Osteoblast (primary cell): ENCODE results near the gene HSP90AB1. TPM values are rescaled to one million over a fixed set of nuclear protein-coding genes. Genes with fewer than 3 reads are reported as not detected.

Experiments
- DNase-seq: peaks from one replicate; pipeline ENCODE4 v3.0.0; 2011; ENCODE audit warnings: low spot score, mixed read lengths; ENCODE audit not compliant: insufficient read length; ENCODE audit errors: missing footprints
- H2AFZ ChIP-seq: 2 replicates; pipeline ENCODE4 v1.6.0; 2011; ENCODE audit warnings: mild to moderate bottlenecking, low read length
- H3K27ac ChIP-seq: 2 replicates; pipeline ENCODE4 v1.5.1; 2011; ENCODE audit warnings: mild to moderate bottlenecking, low read depth, low read length, moderate library complexity
- H3K27me3 ChIP-seq: 2 replicates; pipeline ENCODE4 v1.6.0; 2012; ENCODE audit warnings: mild to moderate bottlenecking, control low read depth, inconsistent platforms, low read length, moderate library complexity; ENCODE audit not compliant: insufficient read depth
- H3K36me3 ChIP-seq: 2 replicates; pipeline ENCODE4 v1.5.1; 2011; ENCODE audit warnings: mild to moderate bottlenecking, low read length, control low read depth, moderate library complexity; ENCODE audit not compliant: insufficient read depth
- H3K4me1 ChIP-seq: 2 replicates; pipeline ENCODE4 v1.5.1; 2011; ENCODE audit warnings: mild to moderate bottlenecking, low read length, control low read depth, moderate library complexity; ENCODE audit not compliant: insufficient read depth
- H3K4me2 ChIP-seq: 2 replicates; pipeline ENCODE4 v1.6.0; 2011; ENCODE audit warnings: mild to moderate bottlenecking, low read length; ENCODE audit not compliant: insufficient read depth
- H3K4me3 ChIP-seq: fragments of 200-600 bp; sonication (generic); 3 replicates; pipeline ENCODE4 v1.5.1; 2012; ENCODE audit warnings: mild to moderate bottlenecking, low read length, inconsistent platforms; ENCODE audit not compliant: insufficient read depth
- H3K79me2 ChIP-seq: 2 replicates; pipeline ENCODE4 v1.6.0; 2012; ENCODE audit warnings: mild to moderate bottlenecking, low read length, control low read depth, inconsistent platforms; ENCODE audit not compliant: insufficient read depth
- H3K9me3 ChIP-seq: 2 replicates; pipeline ENCODE4 v1.5.1; 2011; ENCODE audit warnings: low read depth, low read length, control low read depth
- H4K20me1 ChIP-seq: 2 replicates; pipeline ENCODE4 v1.6.0; 2012; ENCODE audit warnings: mild to moderate bottlenecking, low read length, control low read depth; ENCODE audit not compliant: insufficient read depth
- total RNA-seq: library from RNA; depleted of rRNA; stranded (reverse); fragments of >200 nt; gene quantifications from 2 replicates; pipeline ENCODE4 v1.2.3, GENCODE V29; 2012
- TF ChIP-seq, protein P1 (sequence below): IDR thresholded peaks from 2 replicates; pipeline ENCODE4 v1.5.1; 2011; ENCODE audit warnings: mild to moderate bottlenecking, low read depth, low read length, moderate library complexity; ENCODE audit errors: extremely low read depth

The HSP90AB1 gene
- total RNA-seq, 1 donor, result 702 TPM

GRCh38 chr6:44248579-44248978 is 1.7 kb downstream of the HSP90AB1 start:
- Histone ChIP-seq H2AFZ (no peak overlapping the region), H3K27ac (peak overlapping the region; percentile 19), H3K4me2 (peak overlapping the region; percentile 97), H4K20me1 (peaks cover 58% of the 10 kb centered on the region), H3K4me1 (peaks cover 26% of the 10 kb centered on the region), H3K79me2 (peaks cover 61% of the 10 kb centered on the region), H3K36me3 (peaks cover 50% of the 10 kb centered on the region), H3K27me3 (no peaks in the 10 kb centered on the region), H3K9me3 (no peaks in the 10 kb centered on the region), H3K4me3 (peak overlapping the region; percentile 99)
- DNase-seq, result peak; percentile 26
- TF ChIP-seq, protein P1, sequence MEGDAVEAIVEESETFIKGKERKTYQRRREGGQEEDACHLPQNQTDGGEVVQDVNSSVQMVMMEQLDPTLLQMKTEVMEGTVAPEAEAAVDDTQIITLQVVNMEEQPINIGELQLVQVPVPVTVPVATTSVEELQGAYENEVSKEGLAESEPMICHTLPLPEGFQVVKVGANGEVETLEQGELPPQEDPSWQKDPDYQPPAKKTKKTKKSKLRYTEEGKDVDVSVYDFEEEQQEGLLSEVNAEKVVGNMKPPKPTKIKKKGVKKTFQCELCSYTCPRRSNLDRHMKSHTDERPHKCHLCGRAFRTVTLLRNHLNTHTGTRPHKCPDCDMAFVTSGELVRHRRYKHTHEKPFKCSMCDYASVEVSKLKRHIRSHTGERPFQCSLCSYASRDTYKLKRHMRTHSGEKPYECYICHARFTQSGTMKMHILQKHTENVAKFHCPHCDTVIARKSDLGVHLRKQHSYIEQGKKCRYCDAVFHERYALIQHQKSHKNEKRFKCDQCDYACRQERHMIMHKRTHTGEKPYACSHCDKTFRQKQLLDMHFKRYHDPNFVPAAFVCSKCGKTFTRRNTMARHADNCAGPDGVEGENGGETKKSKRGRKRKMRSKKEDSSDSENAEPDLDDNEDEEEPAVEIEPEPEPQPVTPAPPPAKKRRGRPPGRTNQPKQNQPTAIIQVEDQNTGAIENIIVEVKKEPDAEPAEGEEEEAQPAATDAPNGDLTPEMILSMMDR, result no peak

GRCh38 chr6:44249082-44249748 is 2.3 kb downstream of the HSP90AB1 start:
- Histone ChIP-seq H3K4me1 (peaks cover 26% of the 10 kb centered on the region), H3K4me3 (peak overlapping the region; percentile 99), H3K27ac (peak overlapping the region; percentile 19), H3K4me2 (peak overlapping the region; percentile 97), H3K27me3 (no peaks in the 10 kb centered on the region), H3K9me3 (no peaks in the 10 kb centered on the region), H2AFZ (no peak overlapping the region), H3K36me3 (peaks cover 57% of the 10 kb centered on the region), H3K79me2 (peaks cover 64% of the 10 kb centered on the region), H4K20me1 (peaks cover 64% of the 10 kb centered on the region)
- no peak for DNase-seq
- TF ChIP-seq, protein P1, result no peak

GRCh38 chr6:44250067-44250717 is 3.3 kb downstream of the HSP90AB1 start:
- peaks cover 74% of the 10 kb centered on the region for H4K20me1 ChIP-seq
- H3K27me3 ChIP-seq, result no peaks in the 10 kb centered on the region
- peaks cover 66% of the 10 kb centered on the region for H3K36me3 ChIP-seq
- H3K4me2 ChIP-seq, result peak overlapping the region; percentile 4
- peaks cover 26% of the 10 kb centered on the region for H3K4me1 ChIP-seq
- peaks cover 73% of the 10 kb centered on the region for H3K79me2 ChIP-seq
- no peak overlapping the region for H3K27ac ChIP-seq
- no peak overlapping the region for H3K4me3 ChIP-seq
- no peak overlapping the region for H2AFZ ChIP-seq
- H3K9me3 ChIP-seq, result no peaks in the 10 kb centered on the region
- DNase-seq, result no peak
- TF ChIP-seq, protein P1, result no peak

DNA sequence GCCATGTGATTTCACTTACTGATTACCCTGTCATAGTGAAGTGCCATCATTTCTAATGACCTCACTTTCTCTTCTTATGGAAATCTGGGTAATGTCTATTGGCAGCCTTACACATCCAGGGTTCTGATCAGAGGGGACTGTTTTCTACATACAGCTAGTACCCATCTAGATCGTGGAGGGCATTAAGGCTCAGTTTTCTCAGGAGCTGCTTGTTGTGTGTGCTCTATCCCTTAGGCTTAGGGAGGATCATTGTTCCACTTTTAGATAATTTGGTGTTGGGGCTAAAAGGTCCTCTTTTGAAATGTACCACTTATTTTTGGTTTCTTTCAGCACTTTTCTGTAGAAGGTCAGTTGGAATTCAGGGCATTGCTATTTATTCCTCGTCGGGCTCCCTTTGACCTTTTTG is 3.8 kb downstream of the HSP90AB1 start:
- TF ChIP-seq, protein P1, result no peak
- DNase-seq, result peak; percentile 39
- no peaks in the 10 kb centered on the region for H3K9me3 ChIP-seq
- no peaks in the 10 kb centered on the region for H3K27me3 ChIP-seq
- peaks cover 71% of the 10 kb centered on the region for H3K36me3 ChIP-seq
- H3K27ac ChIP-seq, result no peak overlapping the region
- H2AFZ ChIP-seq, result no peak overlapping the region
- peaks cover 24% of the 10 kb centered on the region for H3K4me1 ChIP-seq
- H3K79me2 ChIP-seq, result peaks cover 78% of the 10 kb centered on the region
- peaks cover 79% of the 10 kb centered on the region for H4K20me1 ChIP-seq
- no peak overlapping the region for H3K4me3 ChIP-seq
- H3K4me2 ChIP-seq, result no peak overlapping the region
